ENCODE data around the gene DNAAF5.

DNA sequence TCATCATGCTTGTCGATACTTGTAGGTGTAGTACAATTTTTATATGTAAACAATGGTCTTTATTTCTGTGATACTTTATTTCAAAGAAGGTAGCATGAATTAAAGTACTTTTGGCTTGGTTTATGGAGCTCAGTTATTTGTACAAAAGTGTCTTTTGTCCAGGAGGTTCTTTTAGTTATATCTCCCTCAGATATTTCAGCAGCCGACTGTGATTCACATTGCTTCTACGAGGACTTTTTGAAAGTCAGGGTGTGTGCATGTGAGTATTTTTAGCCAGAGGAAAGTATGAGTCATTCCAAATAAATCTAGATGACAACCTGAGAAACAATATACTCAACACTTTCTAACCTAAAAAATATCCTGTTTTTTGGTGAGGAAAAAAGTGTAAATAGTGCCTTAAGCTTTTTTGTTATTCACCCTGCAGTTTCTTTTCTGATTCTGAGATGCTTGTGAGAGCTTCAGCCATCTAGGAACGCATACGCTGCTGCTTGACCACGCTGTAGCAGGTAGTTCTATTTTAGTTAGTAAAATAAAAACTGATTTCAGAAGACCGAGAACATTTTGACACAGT is 105.2 kb downstream of the DNAAF5 start:
- TF ChIP-seq, protein P1, sequence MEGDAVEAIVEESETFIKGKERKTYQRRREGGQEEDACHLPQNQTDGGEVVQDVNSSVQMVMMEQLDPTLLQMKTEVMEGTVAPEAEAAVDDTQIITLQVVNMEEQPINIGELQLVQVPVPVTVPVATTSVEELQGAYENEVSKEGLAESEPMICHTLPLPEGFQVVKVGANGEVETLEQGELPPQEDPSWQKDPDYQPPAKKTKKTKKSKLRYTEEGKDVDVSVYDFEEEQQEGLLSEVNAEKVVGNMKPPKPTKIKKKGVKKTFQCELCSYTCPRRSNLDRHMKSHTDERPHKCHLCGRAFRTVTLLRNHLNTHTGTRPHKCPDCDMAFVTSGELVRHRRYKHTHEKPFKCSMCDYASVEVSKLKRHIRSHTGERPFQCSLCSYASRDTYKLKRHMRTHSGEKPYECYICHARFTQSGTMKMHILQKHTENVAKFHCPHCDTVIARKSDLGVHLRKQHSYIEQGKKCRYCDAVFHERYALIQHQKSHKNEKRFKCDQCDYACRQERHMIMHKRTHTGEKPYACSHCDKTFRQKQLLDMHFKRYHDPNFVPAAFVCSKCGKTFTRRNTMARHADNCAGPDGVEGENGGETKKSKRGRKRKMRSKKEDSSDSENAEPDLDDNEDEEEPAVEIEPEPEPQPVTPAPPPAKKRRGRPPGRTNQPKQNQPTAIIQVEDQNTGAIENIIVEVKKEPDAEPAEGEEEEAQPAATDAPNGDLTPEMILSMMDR (conservative IDR thresholded peaks at IDR 0.05; ENCODE audit: low read length) = no peak
- TF ChIP-seq EZH2phosphoT487 (IDR thresholded peaks at IDR 0.05; ENCODE audit: borderline replicate concordance, low read depth, low read length) = no peak
